Stimulated activated CD4-positive, alpha-beta T cell treated with anti-CD3 and anti-CD28 coated beads, Interleukin-4, amount 100 ng/mL, for 24 hours (primary cell): ENCODE measurements around the gene GSTO1.
A peak's percentile ranks its signal among the peaks of the same experiment; 100 is the strongest.

Experiments
- DNase-seq: peaks from one replicate; pipeline ENCODE4 v3.0.0-alpha.2; 2020

GSTO1 gene

GRCh38 chr10:104252368-104252767, 2.3 kb upstream of the GSTO1 start:
- DNase-seq, result no peak

DNA sequence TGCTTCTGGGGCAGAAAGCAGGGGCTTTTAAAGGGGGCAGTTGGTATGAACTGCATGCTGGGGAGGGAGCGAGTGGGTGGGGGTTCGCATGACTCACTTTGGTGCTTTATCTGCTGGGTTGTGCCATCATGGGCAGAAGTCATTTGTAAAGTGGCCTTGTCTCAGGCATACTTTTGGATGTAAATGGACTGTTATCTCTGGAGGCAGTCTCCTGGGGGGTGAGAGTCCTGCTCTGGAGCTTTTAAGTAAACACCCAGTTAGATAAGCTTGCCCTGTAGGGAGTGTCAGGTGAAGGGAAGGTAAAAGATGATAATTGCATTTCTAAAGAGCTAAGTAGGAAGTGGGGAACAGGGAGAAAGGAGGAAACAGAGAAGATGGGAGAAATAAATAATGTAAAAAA, 1.6 kb upstream of the GSTO1 start:
- DNase-seq, result peak; percentile 28

- DNase-seq, result no peak
Measured at GRCh38 chr10:104253606-104254410, 884 bp upstream of the GSTO1 start.

GRCh38 chr10:104255311-104255981, 754 bp downstream of the GSTO1 start:
- DNase-seq, result no peak

DNA sequence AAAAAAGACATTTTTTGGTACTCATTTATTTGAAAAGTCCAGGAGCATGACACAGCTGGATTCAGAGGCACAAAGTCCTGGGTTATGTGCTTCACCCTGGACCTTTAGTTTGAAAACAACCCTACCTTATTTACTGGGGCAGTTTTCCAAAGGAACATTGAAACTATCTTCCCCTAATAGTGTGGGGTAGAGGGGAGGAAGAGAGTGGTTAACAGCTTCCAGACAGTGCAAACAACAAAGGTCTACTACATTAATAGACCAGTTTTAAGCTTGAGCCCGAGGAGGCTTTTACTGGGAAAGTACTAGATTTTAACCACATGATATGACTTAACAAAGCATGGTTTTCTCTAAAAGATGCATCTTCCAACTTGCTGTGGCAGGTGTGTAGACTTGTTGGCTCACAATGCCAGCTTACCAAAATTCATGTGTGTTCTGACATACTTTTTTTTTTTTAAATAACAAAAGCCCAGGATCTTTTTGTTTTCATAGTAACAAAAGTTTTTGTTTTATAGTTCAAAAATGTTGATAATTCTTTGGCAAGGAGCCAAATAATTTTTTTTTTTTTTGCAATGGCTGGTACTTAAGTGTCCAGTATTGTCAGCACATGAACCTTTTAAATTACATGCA, 1.8 kb downstream of the GSTO1 start:
- DNase-seq, result no peak

GRCh38 chr10:104257235-104257634, 2.5 kb downstream of the GSTO1 start:
- DNase-seq, result no peak

GRCh38 chr10:104258209-104258608, 3.5 kb downstream of the GSTO1 start:
- DNase-seq, result no peak

DNA sequence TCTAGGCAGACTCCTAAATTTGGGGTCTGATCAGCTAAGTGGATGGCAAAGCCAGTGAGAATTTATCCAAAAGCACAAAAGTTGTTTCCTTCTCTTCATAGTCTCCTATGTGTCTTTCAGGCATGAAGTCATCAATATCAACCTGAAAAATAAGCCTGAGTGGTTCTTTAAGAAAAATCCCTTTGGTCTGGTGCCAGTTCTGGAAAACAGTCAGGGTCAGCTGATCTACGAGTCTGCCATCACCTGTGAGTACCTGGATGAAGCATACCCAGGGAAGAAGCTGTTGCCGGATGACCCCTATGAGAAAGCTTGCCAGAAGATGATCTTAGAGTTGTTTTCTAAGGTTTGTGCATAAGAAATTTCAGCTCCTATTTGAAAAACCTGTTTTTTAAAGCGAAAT, 4.8 kb downstream of the GSTO1 start:
- no peak for DNase-seq

GRCh38 chr10:104259999-104260774, 5.5 kb downstream of the GSTO1 start:
- no peak for DNase-seq

GRCh38 chr10:104260775-104261115, 6.1 kb downstream of the GSTO1 start:
- DNase-seq, result no peak

- DNase-seq, result no peak
Measured at GRCh38 chr10:104262055-104262454, 7.4 kb downstream of the GSTO1 start.

- no peak for DNase-seq
Measured at GRCh38 chr10:104264783-104265182, 10.1 kb downstream of the GSTO1 start.

DNA sequence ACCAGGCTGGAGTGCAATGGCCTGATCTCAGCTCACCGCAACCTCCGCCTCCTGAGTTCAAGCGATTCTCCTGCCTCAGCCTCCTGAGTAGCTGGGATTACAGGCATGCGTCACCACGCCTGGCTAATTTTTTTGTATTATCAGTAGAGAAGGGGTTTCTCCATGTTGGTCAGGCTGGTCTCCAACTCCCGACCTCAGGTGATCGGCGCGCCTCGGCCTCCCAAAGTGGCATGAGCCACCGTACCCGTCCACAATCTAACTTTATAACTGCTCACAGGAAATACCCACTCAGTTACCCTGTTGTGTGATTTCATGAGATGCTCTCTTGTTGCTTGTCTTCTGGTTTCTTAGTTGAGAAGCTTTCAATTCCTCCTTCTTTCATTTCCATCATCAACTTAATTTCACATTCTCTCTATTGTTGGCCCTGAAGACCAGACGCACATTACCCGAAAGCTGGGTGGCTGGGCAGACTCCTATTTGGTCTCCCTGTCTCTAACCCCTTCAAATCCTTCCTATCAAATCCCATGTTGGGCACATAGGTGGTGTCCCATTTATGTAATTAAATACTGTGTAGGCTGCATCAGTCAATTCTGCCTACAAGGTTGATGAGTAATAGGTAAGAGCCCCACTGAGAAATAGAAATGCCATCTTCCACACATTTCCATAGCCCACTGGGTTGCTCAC, 13.2 kb downstream of the GSTO1 start:
- DNase-seq, result peak; percentile 67

GRCh38 chr10:104268405-104268712, 13.7 kb downstream of the GSTO1 start:
- DNase-seq, result no peak

GRCh38 chr10:104268713-104269645, 14.3 kb downstream of the GSTO1 start, which contains the start of gene GSTO2:
TSS of gene GSTO2 (plus strand) at chr10:104269184. CDS start at chr10:104274916, 5,732 bp downstream.
- DNase-seq, result peak; percentile 99

DNA sequence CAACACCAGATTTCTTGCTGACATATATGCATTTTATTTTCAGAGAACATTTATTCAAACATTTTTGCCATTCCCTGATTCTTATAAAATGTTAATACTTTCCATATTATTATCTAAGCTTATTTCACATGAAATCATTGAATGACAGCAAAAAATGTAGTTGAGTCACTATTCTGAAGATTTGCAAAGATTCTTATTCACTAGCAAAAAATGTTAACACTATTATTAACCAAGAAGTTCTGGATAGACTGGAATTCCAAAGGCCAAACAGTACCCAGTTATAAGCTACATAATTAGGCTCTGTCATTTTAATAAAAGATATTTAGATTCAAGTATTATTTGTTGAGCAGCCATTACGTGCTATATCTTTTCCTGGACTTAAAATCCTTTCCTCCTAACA, 18.6 kb downstream of the GSTO1 start:
- DNase-seq, result no peak

DNA sequence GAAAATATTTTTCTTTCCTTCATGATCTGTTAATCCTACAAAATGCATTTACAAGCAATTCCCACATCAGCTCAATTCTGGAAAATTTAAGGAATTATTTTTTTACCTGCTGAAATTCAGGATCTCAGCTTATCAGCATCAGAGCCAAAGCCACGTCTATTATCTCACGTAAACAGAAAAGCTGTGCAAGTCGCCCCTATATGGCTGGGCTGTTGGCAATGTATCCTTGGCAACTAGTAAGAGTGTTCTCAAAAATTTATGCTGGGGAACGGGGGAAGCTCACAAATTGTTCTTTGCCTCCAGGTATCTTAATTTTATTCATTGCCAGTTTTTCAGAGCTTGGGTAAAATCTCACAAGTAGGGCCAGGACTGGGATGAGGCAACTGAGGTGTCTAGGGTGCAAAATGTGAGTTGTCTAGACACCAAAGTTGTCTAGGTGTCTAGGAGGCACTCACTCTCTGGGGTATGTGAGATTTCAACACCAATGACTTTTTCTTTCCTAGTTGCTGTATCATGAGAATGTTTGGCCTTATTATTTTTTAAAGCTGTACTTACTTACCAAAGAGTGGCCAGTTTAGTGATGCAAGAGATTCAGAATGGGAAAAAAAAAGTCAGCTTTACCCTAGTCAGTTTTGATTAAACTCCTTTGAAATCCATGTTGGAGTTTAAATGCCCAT, 19.3 kb downstream of the GSTO1 start:
- no peak for DNase-seq

DNA sequence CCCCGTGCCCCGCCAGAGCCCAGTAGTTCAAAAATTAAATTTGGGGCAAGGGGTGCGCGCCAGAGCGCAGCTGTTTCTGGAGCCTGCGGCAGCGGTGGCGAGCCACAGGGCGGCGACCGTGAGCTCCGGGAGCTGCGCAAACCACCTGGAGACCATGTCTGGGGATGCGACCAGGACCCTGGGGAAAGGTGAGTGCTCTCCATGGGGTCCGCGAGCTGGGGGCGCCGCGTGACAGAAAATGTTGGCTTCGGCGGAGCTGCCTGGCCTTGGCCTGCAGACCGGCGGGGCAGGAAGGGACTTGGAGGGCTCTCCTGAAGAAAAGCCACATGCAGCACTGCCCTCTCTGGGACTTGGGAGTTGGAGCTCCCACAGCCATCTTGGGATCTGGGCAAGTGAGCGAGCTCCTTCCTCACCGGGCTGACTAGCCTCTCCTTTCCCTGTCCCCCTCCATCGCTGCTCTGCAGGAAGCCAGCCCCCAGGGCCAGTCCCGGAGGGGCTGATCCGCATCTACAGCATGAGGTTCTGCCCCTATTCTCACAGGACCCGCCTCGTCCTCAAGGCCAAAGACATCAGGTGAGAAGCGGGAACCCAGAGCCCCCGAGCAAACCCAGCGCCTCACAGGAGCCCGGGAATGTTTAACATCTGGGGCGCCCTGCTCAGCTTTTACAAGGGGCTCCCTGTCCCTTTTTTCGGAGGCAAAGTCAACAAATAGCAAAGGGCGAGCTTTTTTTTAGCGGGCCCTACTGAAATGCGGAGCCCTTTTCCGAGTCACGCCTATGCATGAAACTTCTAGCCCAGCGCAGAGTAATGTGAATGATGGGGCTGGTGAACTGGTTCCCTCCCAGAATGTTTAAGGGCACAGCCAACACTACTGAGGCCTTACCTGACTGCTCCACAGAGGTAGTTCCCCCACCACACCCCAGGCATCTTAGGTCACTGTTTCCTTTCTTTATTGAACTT, 20.4 kb downstream of the GSTO1 start:
- DNase-seq, result peak; percentile 45

GRCh38 chr10:104276192-104276591, 21.5 kb downstream of the GSTO1 start:
- no peak for DNase-seq

- DNase-seq, result no peak
Measured at GRCh38 chr10:104277785-104278184, 23.1 kb downstream of the GSTO1 start.
